ENCODE measurements around the gene TIMM29. TPM values are rescaled to one million over a fixed set of nuclear protein-coding genes. Genes with fewer than 3 reads are reported as not detected.
A peak's percentile ranks its signal among the peaks of the same experiment; 100 is the strongest.

Gene TIMM29
- total RNA-seq, 1 experiment from 2014 or later = 23.4 TPM

DNA sequence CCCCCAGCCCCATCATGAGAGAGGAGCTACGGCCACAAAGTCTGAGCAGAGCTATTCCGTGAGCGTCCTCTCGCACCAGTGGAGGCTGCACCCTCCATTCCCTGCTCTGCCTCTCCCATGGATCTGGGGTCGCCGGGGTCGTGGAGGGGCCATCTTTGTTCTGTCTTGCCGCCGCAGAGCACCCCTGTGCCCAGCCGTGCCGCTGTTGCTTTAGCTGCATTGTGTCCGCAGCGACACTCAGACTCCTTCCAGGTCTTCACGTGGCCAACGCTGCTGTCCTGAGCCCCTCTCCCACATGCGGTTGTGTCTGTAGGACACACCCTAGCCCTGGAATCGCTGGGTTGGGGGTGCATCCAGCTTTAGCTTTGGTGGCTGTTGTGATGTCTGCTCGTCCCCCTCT is 16.0 kb upstream of the TIMM29 start:
- Histone ChIP-seq H3K79me1 (ENCODE audit: insufficient read depth, low read depth, low read length, poor library complexity, severe bottlenecking) (no peaks in the 10 kb centered on the region), H4K91ac (ENCODE audit: insufficient read length, low read depth, low read length) (no peak overlapping the region), H3K4me2 (ENCODE audit: insufficient read depth, insufficient read length, low read length) (no peak overlapping the region), H2BK12ac (ENCODE audit: insufficient read length, low read depth, low read length) (no peak overlapping the region), H3K79me2 (ENCODE audit: insufficient read depth, low read length) (no peaks in the 10 kb centered on the region), H3K18ac (ENCODE audit: insufficient read length, low read depth, low read length) (no peak overlapping the region), H2BK20ac (ENCODE audit: low read depth, low read length, poor library complexity, severe bottlenecking) (no peak overlapping the region), H3K14ac (ENCODE audit: insufficient read depth, low read length) (no peak overlapping the region), H2AK5ac (ENCODE audit: insufficient read length, low read length) (no peak overlapping the region), H4K5ac (ENCODE audit: insufficient read length, low read depth, low read length) (no peak overlapping the region), H3K4me1 (ENCODE audit: insufficient read depth, low read length) (no peaks in the 10 kb centered on the region), H2BK15ac (ENCODE audit: low read depth, low read length) (no peak overlapping the region), H4K20me1 (ENCODE audit: control insufficient read depth, insufficient read depth, insufficient read length) (no peaks in the 10 kb centered on the region), H3K4ac (ENCODE audit: low read depth, low read length) (no peak overlapping the region), H3K23ac (ENCODE audit: insufficient read length, low read depth, low read length) (no peak overlapping the region), H3K56ac (ENCODE audit: insufficient read length, low read depth, low read length) (no peak overlapping the region), H2AFZ (ENCODE audit: low read length) (no peak overlapping the region), H3T11ph (ENCODE audit: low read length) (no peak overlapping the region), H3K9me3 (ENCODE audit: control insufficient read depth, low read depth, low read length) (no peaks in the 10 kb centered on the region), H2BK120ac (ENCODE audit: low read depth, low read length, poor library complexity, severe bottlenecking) (no peak overlapping the region), H3K27me3 (ENCODE audit: insufficient read depth, low read length) (no peaks in the 10 kb centered on the region), H3K23me2 (ENCODE audit: insufficient read length, low read depth, low read length, poor library complexity, severe bottlenecking) (no peaks in the 10 kb centered on the region), H2BK5ac (ENCODE audit: insufficient read length, low read length) (no peak overlapping the region), H3K9ac (ENCODE audit: extremely low read depth, insufficient read length, low read length) (no peak overlapping the region), H4K8ac (replicated peaks; ENCODE audit: insufficient read length, low read depth, low read length) (no peak overlapping the region), H3K27ac (ENCODE audit: insufficient read length, low read depth, low read length) (no peak overlapping the region)
- Mint-ChIP-seq H3K9me3 (no peaks in the 10 kb centered on the region), H3K4me3 (no peak overlapping the region), H3K27me3 (ENCODE audit: low read depth) (no peaks in the 10 kb centered on the region), H3K36me3 (ENCODE audit: insufficient read depth in 1 of 3, low read depth in 3 of 3) (peaks cover 19 to 69% (median 58%) of the 10 kb centered on the region in 3 experiments; a peak in 6 of 7 replicates), H3K27ac (no peak overlapping the region), H3K4me1 (no peaks in the 10 kb centered on the region)
- DNase-seq = peak; percentile 14
- no CpG with 5 or more reads among the region's 18 CpGs for WGBS (ENCODE audit: extremely low coverage, insufficient read length, low lambda C conversion rate)
- TF ChIP-seq, protein P1, sequence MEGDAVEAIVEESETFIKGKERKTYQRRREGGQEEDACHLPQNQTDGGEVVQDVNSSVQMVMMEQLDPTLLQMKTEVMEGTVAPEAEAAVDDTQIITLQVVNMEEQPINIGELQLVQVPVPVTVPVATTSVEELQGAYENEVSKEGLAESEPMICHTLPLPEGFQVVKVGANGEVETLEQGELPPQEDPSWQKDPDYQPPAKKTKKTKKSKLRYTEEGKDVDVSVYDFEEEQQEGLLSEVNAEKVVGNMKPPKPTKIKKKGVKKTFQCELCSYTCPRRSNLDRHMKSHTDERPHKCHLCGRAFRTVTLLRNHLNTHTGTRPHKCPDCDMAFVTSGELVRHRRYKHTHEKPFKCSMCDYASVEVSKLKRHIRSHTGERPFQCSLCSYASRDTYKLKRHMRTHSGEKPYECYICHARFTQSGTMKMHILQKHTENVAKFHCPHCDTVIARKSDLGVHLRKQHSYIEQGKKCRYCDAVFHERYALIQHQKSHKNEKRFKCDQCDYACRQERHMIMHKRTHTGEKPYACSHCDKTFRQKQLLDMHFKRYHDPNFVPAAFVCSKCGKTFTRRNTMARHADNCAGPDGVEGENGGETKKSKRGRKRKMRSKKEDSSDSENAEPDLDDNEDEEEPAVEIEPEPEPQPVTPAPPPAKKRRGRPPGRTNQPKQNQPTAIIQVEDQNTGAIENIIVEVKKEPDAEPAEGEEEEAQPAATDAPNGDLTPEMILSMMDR (conservative IDR thresholded peaks at IDR 0.05) = no peak
